M059J (cell line): Measurements from ENCODE around the gene SUMO4. TPM values are rescaled to one million over a fixed set of nuclear protein-coding genes. Genes with fewer than 3 reads are reported as not detected.
"Not testable (repeated sequence)": the region's sequence is repeated elsewhere in the genome, so short reads cannot be mapped to it uniquely, and the experiment has no call there.

Experiments
- DNase-seq: peaks from one replicate; pipeline ENCODE4 v3.0.0-alpha.2; 2012; ENCODE audit warnings: low read depth
- total RNA-seq: library from RNA; depleted of rRNA; stranded (reverse); fragments of >200 nt; shearing (Covaris generic); gene quantifications from 2 replicates; pipeline ENCODE4 v1.2.3, GENCODE V29; 2014

Gene SUMO4
- total RNA-seq, 1 experiment from 2014 or later = not detected

DNA sequence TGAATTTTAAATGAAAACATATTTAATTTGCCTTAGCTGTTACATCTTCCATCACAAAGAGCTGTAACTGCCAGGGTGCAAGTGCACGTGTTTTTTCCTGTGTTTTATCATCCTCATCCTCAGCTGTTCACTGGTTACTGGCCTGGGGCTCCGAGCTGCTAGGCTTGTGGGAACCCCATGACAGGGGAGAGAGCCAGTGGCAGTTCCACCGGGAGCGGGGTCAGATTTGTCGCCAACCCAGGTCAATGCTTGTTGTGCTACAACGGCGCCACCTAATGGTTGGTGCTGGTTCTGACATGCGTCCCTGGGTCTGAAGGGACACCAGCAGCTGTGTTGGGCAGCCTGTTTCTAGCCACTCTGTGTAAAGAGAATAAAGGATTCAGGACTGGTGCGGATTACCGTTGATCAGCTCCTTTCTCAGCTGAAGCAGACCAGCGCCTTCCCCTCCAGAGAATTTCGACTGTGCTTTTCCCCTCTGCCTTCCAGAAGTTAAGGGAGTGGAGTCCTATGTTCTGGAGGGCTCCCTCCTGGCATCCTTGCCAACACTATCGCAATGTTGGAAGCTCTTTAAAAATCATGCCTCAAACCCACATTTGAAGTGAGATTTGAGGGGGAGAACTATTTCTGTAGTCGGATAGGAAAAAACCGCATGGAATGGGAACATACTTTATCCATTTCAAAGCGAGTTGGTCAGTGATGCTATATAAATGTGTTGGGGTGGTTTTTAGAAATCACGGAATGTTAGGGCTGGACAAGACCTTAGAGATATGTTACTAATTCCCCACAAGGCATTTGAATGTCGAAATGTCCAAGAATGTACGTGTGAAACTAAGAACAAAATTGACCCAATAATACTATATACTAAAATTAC, 32.1 kb downstream of the SUMO4 start:
- peak; percentile 84 for DNase-seq

DNA sequence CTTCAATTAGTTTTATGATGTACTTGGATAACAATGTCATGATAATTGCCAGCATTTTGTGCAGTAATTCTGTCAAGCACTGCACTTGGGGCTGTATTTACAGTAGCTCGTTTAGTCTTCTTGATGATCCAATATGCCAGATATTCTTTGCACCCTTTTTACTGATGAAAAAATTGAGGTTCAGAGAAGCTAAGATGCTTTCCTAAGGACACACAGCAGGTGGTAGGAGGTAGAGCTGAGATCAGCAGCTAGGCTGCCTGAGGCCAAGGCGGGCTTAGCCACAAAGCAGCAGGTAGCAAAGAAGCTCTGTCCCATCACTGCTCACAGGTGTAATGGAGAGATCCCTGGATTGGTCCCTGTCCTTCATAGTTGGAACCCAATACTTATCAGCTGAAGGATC, 33.3 kb downstream of the SUMO4 start:
- no peak for DNase-seq

DNA sequence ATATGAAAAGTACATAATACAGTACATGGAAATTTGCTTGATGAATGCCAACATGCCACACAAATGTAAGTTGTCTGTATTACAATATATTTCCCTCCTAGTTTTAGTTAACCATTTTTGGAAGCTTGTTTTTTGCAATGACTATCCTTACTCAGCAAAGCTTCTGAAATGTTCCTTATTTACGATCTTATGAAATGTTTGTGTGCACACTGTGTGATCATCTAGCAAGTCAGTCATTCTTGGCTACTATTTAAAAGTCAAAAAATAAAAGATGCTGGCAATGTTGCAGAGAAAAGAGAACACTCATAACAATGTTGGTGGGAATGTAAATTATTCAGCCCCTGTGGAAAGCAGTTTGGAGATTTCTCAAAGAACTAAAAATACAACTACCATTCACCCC, 33.8 kb downstream of the SUMO4 start:
- DNase-seq = no peak

DNA sequence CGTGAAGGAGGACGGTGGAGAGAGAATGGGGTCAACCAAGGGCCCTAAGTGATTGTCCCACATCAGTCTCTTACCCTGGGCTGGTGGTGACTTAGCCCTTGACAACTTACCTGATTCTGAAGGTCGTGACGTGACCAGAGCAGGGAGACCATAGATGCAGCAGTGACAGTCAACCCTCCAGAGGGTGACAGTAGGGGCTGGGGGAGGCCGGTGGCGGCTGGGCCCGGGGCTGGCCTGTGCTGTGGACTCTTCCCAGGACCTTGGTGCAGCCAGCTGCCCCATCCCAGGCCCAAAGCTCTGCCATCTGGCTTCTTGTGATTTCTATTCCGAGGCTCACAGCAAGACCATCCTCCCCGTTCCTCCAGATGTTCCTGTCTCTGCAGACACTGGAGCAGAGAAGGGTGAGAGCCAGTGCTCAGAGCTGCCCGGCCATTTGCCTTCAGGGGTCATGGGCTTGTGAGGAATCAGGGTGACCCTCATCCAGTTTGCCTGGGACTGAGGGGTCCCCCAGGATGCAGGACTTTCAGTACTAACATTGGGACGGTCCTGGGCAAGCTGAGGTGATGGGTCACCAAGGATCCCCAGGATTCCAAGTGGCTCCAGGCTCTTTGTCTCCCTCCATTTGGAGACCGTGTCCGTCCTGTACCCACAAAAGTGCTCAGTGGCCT, 36.0 kb downstream of the SUMO4 start:
- DNase-seq = no peak

DNA sequence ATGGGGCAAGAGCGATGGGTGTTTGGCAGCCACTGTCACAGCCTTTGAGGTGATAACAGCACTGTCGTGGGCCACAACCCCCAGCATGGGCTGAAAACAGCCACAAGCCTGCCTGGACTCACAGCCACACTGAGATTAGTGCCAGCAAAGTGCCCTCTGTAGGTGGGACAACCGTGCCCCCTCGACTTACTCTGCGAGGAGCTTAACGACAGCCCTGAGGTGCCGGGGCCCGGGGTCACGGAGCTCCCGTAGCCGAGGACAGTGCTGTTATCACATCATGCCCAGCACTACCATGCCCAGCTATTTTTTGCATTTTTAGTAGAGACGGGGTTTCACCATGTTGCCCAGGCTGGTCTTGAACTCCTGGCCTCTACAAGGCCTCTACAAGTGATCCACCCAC, 36.6 kb downstream of the SUMO4 start:
- DNase-seq = no peak

DNA sequence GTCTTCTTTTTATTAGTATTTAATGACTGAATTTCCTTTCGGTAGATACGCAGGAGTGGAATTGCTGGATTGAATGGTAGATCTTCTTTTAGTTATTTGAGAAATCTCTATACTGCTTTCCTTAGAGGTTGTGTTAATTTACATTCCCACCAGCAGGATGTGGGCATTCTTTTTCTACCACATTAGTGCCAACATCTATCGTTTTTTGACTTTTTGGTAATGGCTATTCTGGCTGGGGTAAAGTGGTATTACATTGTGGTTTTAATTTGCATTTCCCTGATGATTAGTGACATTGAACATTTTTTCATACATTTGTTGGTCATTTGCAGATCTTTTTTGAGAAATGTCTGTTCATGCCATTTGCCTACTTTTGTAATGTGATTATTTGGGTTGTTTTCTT, 37.1 kb downstream of the SUMO4 start:
- peak; percentile 39 for DNase-seq

DNA sequence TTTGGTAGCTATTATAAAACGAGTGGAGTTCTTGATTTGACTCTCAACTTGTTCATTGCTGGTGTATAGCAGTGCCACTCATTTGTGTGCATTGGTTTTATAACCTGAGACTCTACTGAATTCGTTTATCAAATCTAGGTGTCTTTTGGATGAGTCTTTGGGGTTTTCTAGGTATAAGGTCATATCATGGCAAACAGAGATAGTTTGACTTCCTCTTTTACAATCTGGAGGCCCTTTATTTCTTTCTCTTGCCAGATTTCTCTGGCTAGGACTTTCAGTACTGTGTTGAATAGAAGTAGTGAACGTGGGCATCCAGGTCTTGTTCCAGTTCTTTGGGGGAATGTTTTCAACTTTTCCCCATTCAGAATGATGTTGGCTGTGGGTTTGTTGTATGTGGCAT, 38.8 kb downstream of the SUMO4 start:
- DNase-seq = no peak

DNA sequence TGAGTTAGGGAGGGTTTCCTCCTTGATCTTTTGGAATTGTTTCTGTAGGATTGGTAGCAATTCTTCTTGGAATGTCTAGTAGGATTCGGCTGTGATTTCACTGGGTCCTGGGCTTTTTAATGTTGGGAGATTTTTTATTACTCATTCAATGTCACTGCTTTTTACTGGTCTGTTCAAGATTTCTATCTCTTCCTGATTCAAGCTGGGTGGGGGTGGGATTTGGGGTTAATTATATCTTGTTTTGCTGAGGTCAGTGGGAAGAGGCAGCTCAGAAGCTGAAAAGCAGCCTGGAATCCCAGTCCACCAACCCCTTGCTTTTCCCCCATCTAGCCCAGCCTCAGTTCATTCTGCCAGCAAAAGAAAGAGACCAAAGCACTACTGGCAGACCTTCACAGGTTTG, 39.6 kb downstream of the SUMO4 start:
- peak; percentile 65 for DNase-seq

DNA sequence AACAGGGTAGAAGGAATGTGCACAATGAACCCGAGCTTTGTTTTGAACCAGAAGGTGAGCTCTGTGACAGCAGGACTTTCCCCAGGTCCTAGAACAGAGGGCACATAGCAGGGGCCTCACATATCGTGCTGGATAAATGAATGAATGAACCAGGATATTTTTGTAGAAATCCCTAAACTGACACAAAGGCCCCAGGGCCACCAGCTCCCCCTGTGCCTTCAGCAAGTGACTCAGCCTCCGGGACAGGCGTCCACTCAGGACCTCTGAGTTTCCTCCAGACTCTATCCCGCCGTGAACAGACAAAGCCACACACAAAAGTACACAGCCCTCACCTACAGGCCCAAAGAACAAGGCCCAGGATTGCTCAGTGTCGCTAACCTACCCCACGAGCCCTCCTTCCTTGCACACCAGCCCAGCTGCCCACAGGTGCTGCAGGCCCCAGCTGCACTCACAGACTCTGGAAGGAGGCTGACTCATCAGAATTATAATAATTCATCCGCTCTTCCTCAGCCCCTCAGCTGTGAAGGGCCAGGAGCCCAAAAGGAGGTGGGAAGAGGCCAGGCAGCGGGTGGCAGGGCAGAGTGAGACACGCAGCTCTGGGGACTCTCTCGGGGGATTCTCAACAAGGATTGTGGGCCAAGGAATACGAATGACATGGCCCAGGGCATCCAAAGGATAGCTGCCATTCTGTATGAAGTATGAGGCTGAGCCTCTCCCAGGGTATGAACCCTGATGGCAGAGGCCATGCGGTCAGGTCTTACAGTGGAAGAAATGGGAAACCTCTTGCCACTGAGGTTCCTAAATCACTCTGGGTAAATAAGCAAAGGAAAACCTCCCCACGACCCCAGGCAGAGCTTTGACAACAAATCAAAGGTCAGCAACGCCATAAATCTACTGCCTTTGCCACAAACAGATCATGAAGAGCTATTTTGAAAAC, 40.9 kb downstream of the SUMO4 start:
- DNase-seq = peak; percentile 67

DNA sequence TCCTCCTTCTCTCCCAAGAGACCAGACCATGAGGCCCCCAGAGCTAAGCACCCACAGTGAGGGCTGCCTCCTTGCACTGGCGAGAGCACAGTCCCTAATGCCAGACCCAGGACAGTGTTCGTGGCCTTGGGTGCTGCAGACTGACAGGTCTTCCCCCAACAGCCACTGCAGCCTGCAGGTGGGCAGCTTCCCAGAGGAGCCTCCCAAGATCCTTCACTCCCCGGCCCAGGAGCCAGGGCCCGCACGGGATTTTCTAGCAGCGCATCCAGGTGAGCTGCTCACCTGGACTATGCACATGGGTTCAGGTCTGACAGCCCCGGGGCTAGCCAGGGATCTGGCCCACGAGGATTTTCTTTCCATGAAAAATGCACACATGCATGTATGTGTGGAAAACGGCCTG, 41.7 kb downstream of the SUMO4 start:
- no peak for DNase-seq

DNA sequence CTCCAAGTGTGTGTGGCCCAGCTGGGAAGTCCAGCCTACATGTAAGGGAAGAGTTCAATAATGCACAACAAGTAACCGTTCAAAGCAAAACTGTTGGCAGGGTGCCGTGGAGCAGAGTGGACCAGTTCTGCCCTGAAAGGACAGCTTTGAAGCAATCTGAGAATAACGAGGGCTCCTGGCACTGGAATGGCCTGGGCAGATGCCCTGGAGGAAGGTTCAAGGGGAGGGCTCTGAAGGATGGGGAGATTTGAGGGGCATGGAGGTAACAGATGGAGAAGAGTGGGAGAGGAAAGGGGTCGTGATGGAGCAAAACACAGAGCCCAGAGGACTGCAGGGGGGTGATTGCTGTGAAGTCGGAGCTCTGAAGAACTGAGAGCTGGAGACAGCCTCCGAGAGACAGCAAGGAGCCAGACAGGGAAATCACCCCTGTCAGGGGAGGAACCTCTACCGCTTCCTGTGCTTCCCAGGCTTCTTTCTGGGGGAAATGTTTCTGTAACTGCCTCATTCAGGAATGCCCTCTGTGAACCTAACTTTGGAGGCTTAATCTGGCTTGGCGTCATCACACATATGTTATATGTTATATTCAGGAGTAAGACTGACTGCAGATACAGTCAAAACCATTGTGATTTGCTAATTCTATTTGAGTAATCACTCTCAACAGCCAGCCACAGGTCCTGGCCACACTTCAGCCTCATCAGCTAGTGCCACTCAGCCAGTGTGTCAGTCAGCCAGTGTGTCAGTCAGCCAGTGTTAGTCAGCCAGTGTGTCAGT, 43.5 kb downstream of the SUMO4 start:
- DNase-seq = no peak

DNA sequence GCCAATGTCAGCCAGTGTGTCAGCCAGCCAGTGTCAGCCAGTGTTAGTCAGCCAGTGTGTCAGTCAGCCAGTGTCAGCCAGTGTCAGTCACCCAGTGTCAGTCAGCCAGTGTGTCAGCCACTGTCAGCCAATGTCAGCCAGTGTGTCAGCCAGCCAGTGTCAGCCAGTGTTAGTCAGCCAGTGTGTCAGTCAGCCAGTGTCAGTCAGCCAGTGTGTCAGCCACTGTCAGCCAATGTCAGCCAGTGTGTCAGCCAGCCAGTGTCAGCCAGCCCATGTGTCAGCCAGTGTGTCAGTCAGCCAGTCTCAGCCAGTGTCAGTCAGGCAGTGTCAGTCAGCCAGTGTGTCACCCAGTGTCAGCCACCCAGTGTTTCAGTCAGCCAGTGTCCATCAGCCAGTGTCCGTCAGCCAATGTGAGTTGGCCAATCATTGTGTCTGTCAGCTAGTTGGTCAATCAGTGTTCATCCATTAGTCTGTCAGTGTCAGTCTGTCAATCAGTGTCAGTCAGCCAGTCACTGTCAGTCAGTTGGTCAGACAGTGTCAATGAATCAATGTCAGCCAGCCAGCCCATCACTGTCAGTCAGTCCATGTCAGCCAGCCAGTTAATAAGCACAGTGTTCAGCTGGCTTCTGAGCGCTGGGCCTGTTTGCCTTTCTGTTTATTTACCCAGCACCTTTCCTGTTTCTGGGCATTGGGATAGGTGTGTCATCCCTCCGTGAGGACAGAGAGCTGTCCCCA, 44.5 kb downstream of the SUMO4 start:
- DNase-seq = not testable (repeated sequence)

DNA sequence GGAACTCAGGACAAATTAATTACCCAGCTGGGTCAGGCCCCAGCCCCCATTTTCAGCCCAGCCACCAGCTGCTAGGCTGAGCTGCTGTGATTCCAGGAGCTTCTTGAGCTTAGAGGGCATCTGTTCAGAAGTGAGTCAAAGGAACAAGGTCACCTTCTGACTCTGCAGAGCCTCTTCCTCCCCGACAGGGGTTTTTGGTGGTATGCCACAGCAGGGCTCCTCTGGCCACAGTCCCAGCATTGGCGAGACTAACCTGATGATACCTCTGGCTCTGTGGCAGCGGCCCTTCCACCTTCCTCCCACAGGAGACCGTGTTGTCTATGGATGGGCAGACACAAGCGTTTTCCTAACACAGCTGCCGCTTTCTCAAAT, 45.0 kb downstream of the SUMO4 start:
- DNase-seq = no peak

DNA sequence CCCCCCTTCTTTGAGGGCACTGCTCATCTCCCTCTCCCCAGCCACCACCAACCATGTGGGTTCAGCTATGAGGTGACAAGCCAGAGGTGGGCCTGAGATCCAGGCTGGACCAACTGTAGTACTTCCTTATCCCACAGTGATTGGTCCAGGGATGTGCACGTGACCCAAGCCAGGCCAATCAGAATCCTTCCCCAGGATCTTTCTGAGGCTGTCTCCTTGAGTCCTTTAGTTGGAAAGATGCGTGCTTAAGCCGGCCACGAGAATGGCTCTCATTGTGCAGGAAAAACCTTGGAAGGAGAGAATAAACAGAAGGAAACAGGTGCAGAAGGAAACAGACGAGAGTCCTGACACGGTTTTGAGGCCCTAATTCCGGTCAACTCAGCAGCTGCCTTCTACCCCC, 45.5 kb downstream of the SUMO4 start:
- no peak for DNase-seq

DNA sequence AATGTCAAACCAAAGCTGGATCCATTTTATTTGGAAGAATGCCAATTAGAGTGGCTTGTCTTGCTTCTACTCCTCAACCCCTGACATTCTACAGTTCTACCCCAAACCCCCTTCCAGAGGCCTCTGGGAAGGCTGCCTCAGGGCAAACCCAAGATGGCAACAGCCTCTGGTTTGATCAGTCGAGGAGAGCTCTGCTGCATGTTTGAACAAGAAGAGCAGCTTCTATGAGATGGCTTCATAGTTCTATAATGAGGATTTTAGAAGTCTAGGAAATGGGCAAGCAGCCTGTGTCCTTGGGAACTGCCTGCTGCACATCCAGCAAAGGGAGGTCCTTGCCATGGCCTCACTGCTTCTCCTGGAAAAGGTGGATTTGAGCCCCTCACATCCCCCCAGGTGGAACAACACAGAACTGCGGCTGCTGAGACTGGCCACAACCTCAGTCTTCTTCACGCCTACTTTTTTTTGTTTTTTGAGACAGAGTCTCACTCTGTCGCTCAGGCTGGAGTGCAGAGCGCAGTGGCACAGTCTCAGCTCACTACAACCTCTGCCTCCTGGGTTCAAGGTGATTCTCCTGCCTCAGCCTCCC, 46.8 kb downstream of the SUMO4 start:
- no peak for DNase-seq

DNA sequence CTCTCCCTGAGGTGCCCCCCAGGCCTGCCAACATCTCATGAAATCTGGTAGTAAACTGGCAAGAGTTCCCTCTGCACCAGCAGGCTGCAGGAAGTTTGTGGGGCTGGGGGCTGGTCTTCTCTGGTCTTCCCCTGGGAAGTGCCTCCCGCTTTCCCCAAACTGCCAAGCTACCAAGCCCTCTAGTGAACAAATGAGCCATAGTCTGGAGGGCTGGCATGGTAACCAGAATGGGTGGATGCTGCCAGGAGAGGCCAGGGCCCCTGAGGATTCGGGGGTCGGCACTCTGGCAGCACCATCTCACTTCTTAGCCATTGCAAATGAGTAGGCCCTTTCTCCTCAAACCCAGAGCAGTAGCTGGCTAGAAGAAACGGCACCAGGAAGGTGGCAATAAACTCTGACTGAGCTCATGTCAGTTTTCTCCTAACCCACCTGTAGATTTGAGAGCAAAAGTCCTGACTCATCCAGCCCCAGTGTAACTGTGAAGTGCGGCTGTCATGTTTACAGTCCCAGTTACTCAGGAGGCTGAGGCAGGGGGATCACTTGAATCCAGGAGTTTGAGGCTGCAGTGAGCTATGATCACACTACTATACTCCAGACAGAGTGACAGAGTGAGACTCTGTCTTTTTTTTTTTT, 48.9 kb downstream of the SUMO4 start:
- DNase-seq = no peak

DNA sequence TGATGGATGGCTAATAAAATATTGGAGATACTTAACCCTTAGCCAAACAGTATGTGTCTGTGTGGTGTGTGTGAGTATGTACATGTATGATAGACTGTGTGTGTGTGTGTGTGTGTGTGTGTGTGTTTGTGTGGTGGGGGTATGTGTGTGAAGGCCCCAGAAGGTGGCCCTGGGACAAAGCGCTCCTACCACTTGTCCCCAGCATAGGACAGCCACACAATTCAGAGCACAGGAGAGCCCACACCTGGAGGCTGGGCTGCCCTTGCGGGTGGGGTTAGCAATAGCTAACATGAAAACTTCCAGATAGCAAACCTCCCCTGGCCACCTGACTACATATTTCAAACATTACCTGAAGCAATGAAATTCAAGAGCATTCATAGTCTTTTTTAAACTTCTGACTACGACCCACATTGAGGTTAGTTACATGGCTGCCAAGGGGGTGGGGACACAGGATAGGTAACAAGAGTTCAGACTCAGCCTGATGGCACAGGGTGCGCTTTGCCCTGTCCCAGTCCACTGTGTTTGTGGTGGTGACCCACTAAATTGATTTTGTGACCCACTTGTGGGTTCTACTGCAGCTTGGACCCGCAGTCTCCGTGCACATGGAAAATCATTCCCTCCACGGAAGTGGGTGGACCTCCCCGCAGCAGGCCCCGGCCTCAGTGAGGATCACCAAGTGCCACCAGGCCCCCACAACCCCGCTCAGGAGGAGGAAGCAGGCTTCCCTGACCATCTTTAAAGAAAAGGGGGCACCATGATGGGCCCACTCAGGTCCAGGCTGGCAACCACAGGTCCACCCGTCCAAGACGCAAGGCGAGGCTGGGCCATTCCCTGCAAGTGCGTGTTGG, 50.0 kb downstream of the SUMO4 start:
- no peak for DNase-seq
